MV-4-11 (cell line): ENCODE measurements around the gene MUC6.

Source experiments
- DNase-seq: peaks from one replicate; lab custom pipeline; 2025; lab: John Stamatoyannopoulos, UW

Gene MUC6

DNA sequence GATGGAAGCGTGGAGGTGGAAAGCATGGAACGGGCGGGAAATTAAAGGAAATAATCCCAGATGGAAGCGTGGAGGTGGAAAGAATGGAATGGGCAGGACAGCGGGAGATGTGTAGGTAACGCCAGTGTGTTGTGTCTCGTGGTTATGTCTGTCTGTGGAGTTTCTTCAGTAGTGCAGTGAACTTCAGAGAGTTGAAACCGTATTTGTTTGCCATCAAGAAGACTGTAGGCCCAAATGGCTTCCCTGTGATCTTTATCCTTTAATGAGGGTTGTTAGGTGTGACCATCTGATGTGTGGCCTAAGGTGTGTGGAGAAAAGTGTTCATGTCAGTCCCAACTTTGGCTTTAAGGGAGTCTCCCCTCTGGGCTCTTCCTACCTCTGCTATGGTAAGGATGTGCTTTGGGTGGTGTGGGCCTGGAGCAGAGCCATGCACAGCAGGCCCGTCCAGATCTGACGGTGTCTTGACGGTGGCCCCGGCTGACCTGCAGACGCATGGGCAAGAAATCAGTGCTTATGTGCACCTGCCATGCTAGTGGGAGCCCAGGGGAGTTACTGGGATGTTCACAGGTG, 71.2 kb downstream of the MUC6 start:
- no peak for DNase-seq

DNA sequence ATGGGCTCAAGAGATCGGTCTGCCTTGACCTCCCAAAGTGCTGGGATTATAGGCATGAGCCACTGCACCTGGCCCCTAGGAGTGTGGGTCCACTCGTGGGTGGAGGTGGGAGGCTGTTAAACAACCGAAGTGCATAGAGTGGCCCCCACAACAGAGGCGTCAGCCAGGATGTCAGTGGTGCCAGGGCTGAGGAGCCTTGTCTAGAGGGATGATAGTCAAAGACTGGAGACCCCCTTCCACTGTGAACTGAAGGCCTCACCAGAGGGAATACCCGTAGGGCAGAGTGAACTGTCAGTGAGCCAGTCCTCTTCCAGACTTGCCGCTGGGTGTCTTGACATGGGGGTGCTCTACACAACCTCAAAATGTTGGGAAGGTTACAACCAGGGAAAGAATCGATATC, 72.7 kb downstream of the MUC6 start:
- no peak for DNase-seq
